CMK (cell line): ENCODE measurements around the gene ZDHHC11B.
"Not testable (repeated sequence)": the region's sequence is repeated elsewhere in the genome, so short reads cannot be mapped to it uniquely, and the experiment has no call there.

Source experiments
- DNase-seq: peaks from one replicate; pipeline ENCODE4 v3.0.0-alpha.2; 2010; ENCODE audit warnings: low read depth

Gene ZDHHC11B

GRCh38 chr5:785181-785705, 714 bp upstream of the ZDHHC11B start:
- not testable (repeated sequence) for DNase-seq

GRCh38 chr5:783881-784427, 575 bp downstream of the ZDHHC11B start:
- DNase-seq, result not testable (repeated sequence)

GRCh38 chr5:783049-783802, 1.3 kb downstream of the ZDHHC11B start:
- not testable (repeated sequence) for DNase-seq

- not testable (repeated sequence) for DNase-seq
Observed at GRCh38 chr5:782356-782755, 2.2 kb downstream of the ZDHHC11B start.

- not testable (repeated sequence) for DNase-seq
Observed at GRCh38 chr5:780571-780970, 4.0 kb downstream of the ZDHHC11B start.

- DNase-seq, result not testable (repeated sequence)
Observed at GRCh38 chr5:778967-779366, 5.6 kb downstream of the ZDHHC11B start.

- DNase-seq, result not testable (repeated sequence)
Observed at GRCh38 chr5:778421-778820, 6.1 kb downstream of the ZDHHC11B start.

GRCh38 chr5:777756-778161, 6.8 kb downstream of the ZDHHC11B start:
- no peak for DNase-seq

- DNase-seq, result no peak
Observed at GRCh38 chr5:776862-777711, 7.4 kb downstream of the ZDHHC11B start.

GRCh38 chr5:775961-776861, 8.3 kb downstream of the ZDHHC11B start:
- DNase-seq, result no peak

- not testable (repeated sequence) for DNase-seq
Observed at GRCh38 chr5:775595-775960, 9.0 kb downstream of the ZDHHC11B start.

- not testable (repeated sequence) for DNase-seq
Observed at GRCh38 chr5:774854-775505, 9.5 kb downstream of the ZDHHC11B start.

GRCh38 chr5:774304-774703, 10.2 kb downstream of the ZDHHC11B start:
- not testable (repeated sequence) for DNase-seq

- DNase-seq, result no peak
Observed at GRCh38 chr5:773517-774264, 10.8 kb downstream of the ZDHHC11B start.

- DNase-seq, result not testable (repeated sequence)
Observed at GRCh38 chr5:772931-773330, 11.6 kb downstream of the ZDHHC11B start.

GRCh38 chr5:772547-772890, 12.0 kb downstream of the ZDHHC11B start:
- not testable (repeated sequence) for DNase-seq

- DNase-seq, result not testable (repeated sequence)
Observed at GRCh38 chr5:771841-772546, 12.5 kb downstream of the ZDHHC11B start.

GRCh38 chr5:771087-771781, 13.3 kb downstream of the ZDHHC11B start:
- not testable (repeated sequence) for DNase-seq

GRCh38 chr5:770585-770984, 13.9 kb downstream of the ZDHHC11B start:
- not testable (repeated sequence) for DNase-seq
